Stimulated activated CD8-positive, alpha-beta memory T cell treated with anti-CD3 and anti-CD28 coated beads, Interleukin-2, amount 100 ng/mL, for 48 hours (primary cell): Measurements from ENCODE around the gene FBXO47.
A peak's percentile ranks its signal among the peaks of the same experiment; 100 is the strongest.

Source experiments
- DNase-seq, 2 donors: peaks; one replicate each; pipeline ENCODE4 v3.0.0-alpha.2; 2020; ENCODE audit warnings: low read depth in 2 of 2

Gene FBXO47

DNA sequence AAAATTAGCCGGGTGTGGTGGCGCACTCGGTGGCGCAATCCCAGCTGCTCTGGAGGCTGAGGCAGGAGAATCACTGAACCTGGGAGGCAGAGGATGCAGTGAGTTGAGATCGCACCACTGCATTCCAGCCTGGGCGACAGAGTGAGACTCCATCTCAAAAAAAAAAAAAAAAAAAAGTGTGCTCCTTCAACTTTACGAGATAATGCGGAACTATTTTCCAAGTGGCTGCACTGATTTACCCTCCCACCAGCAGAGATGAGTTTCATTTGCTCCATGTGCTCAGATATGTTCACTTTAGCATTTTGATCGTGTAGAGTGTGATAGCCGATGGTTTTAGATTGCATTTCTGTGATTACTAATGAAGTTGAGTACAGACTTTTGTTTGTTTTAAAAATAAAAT, 61.8 kb downstream of the FBXO47 start:
- no peak for DNase-seq

DNA sequence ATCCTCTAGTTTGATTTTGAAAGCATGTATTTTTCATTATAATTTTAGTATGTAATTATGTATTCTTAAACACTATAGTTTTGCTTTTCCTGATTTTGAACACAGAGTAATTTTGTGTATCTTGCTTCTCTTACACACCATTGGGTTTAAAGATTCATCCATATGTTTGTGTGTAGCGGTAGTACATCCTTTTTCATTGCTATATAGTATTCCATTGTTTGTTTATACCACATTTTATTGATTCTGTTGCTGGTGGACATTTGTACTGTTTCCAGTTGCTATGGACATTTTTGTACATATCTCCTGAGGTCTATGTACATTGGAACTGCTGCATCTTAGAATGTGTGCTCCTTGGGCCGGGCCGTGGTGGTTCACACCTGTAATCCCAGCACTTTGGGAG, 62.3 kb downstream of the FBXO47 start:
- DNase-seq, result no peak

DNA sequence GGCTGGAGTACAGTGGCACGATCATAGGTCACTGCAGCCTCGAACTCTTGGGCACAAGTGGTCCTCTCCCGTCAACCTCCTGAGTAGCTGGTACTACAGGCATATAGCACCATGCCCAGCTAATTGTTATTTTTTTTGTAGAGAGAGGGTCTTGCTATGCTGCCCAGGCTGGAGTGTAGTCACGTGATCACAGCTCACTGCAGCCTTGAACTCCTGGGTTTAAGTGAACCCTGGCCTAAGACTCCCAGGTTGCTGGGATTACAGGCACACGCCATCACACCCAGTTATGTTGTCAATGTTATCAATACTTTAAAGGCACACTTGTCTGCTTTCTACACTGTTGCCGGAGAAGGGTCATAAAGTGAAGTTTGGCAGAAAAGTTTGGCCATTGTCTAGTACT, 63.8 kb downstream of the FBXO47 start:
- no peak for DNase-seq

DNA sequence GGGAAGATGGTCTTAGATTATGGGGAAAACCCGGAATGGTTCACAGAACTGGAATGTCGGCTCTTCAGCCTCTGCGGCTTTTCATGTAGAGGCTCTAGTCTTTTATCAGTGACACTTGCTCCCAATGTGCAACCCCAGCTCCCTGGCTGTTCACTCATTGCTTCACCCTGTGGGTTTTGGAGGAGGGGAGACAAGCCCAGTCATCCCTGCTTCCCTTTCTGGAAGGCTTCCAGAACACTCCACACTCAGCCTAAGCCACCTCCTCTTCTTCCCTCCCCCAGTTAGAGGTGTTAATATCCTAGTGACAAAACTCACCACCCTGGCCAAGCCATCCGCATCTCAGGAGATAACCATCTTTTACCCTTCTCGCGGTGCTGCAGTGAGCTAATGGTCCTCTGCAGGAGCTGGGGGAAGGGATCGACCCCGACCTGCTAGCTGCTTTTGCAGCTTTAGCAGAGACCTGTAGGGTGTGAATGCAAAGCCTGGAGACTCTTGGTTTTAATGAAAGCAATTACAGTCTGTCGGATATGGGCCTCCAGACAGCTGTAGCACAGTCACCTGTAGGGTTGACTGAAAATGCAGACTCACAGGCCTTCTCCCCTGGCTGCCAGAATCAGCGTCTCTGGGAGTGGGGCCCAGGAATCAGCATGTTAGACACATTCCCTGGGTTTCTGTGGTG, 66.1 kb downstream of the FBXO47 start:
- no peak for DNase-seq

DNA sequence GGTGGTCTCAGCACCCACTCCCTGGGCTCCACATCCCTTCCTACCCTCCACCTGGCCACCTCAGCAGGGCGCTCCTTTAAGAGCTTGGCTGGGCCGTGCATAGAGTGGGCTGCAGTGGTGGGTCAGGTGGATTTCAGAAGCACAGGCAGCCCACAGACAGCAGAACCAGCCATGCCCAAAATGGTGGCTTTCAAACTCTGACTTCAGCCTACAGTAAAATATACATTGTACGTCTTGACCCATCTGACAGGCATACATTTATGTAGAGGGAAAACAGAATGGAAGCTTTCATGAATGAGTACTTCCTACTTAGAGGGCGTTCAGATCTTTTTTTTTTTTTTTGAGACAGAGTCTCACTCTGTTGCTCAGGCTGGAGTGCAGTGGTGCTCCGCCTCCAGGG, 67.8 kb downstream of the FBXO47 start:
- no peak for DNase-seq

DNA sequence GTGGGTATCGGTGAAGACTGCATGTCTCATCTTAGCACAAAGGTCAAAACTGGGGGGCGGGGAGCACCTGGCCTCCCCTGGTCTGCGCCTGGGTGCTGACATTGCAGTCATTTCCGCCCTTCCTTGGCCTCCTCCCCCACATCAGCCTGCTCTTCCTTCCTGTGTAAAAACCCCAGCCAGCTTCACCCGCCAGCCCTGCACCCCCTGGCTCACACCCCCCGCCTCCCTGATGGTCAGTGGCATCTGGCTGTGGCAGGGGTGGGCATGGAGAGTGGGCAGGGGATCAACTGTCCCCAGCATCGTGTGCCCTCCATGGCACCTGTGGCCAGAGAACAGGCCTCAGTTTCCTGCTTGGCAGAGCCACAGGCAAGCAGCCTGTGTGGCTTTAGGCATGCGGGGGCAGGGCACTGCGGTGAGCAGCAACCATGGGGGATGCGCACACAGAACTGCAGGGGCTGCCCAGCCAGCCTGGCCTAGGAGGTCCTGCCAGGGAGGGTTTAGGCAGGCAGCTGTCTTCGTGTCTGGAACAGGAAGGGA, 68.3 kb downstream of the FBXO47 start:
- DNase-seq, result peak; percentile 85

DNA sequence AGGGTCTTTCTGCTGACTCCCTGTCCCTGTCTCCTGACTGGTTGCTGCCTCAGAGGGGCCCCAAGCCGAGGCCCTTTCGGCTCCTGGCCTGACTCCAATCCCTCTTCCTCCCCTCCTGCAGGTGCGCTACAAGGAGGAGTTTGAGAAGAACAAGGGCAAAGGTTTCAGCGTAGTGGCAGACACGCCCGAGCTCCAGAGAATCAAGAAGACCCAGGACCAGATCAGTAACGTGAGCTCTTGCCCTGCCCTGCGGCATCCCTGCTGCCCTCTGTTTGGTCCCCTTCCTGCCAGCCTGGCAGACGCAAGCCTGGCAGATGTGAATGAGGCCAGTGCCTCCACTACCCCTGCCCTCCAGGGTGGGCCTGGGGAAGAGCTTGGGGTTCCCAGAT, 68.9 kb downstream of the FBXO47 start:
- DNase-seq, result no peak

DNA sequence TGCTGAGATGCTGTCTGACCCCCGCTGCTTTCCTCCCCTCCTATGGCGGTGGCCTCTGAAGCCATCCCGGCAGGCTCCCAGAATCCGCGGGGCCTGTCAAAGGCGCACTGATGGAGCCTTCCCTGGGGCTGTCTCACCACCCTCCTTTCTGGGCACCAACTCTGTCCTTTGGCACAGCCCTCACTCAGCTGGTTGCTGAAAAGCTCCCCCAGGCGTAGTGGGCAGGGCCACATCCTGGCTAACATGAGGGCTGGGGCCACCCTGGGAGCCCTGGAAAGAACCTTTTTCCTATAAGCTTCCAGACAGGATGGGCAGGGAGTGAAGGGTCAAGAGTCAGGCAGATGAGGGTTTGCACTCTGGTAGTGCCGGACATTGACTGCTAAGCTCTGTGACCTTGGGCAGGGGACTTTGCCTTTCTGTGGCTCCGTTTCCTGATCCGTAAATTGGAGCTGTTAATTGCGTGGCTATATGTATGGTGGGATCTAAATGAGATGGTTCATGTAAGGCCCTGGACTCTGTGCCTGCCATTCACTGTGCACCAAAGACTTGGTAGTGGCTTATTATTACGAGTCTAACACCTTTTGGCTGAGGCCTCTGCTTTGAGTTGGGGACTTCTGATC, 69.4 kb downstream of the FBXO47 start:
- no peak for DNase-seq

DNA sequence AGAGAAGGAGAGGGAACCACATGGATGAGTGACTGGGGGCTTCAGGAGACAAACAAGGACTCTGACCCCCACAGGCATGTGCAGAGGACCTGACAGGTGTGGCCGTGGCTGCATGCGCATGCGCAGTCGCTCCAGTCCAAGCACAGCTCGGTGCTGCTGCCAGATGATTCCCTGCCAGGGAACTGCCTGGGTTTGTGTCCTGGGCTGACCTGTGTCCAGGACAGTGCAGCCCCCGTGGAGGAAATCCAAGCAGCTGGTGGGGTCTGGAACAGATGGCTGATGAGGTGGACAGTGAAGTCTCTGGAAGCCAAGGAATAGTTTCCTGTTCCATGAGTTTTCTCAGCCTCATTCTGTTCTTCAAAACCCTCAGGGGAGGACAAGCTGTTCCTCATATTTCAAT, 70.0 kb downstream of the FBXO47 start:
- no peak for DNase-seq

DNA sequence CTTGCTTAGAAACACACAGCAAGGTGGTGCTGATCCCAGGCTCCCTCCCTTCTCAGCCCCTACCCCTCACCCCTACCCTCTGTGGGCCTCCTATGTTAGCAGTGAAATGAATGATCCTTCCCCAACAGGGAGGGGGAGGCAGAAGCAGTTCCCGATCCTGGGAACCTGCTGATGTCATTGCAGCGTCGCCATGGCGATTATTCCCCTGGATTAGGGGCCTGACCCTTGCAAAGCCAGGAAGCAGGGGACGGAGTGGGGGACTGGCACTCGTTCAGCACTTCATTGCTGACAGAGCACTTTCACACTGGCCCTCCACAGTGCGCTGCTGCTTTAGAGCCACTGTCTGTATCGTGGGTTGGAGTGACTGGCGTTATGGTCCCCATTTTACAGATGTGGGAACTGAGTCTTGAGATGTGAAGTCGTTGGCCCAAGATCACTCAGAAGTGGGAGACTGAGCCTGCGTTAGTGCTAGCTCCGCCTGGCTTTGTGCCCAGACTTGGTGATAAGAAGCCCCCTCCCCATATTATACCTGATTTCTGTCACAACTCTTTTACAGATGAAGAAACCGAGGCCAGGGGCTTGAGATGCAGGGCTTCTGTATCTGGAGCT, 70.8 kb downstream of the FBXO47 start:
- DNase-seq, result no peak

DNA sequence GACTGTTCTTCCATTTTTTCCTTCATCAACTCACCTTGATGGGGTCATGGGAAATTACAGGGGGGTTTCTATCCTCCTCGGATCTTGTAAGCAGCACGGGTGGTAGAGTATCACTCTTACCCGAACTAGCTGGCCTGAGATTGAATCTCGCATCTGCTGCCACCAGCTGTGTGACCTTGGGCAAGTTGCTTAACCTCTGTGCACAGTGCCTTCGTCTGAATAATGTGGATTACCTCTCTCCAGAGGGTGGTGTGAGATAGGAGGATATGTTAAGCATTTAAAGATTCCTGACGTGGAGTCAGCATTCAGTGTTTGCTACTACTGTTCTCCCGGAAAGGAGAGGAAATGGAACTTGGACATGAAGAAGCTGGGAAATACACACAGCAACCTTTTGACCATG, 72.9 kb downstream of the FBXO47 start:
- no peak for DNase-seq

DNA sequence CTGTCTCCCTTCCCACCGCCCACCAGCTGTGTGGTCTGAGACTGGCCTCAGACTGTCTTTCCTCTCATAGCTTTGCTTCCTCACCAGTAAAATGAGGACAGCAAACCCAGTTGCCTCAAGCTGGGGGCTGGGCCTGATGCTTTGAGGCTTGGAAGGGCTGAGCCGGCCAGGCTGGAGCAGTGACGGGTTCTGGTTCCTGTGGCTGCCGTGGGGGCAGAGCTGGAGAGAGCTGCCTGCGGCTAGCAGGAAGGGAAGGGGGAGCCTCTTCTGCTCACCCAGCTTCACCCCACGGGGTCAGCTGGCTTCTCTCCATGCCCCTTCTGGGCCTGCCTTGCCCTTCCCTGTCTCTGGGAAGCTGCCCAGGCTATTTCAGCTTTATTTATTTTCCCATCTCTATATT, 73.6 kb downstream of the FBXO47 start:
- DNase-seq, result peak in 1 of 2 donors; percentile 40

DNA sequence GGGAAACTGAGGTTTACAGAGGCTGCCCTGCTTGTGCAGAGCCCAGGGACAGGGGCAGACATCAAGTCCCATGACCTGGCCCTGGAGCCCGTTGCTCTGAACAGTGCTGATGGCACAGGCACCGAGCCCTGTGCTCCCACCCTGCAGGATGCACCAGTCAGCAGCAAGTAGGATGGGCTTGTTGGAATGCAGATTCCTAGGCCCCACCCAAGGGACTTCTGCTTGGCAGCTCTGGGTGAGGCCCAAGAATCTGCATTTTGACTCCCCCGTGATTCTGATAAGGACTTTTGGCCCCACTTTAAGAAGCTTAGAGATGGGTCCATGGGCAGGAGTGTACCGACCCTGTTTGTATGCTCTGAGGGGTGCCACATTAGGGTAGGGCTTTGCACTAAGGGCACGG, 74.1 kb downstream of the FBXO47 start:
- DNase-seq, result no peak

DNA sequence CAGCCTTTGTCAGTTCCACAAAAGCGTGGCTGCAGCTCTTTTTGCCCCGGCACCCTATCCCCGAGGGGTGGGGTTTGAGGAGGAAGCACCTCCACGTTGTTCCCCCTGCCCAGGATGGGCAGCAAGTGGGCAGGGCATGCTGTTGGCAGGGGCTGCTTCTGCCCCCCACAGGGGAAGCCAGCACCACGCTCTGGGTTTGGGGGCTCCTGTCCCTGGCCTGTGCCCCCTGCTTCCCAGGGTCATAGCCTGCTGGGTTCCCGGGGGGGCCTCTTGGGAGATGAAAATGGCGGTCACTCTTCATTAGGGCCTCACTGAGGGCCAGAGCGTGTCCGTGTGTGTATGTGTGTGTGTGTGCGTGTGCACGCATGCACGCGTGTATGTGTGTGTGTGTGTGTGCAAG, 74.6 kb downstream of the FBXO47 start:
- DNase-seq, result no peak

DNA sequence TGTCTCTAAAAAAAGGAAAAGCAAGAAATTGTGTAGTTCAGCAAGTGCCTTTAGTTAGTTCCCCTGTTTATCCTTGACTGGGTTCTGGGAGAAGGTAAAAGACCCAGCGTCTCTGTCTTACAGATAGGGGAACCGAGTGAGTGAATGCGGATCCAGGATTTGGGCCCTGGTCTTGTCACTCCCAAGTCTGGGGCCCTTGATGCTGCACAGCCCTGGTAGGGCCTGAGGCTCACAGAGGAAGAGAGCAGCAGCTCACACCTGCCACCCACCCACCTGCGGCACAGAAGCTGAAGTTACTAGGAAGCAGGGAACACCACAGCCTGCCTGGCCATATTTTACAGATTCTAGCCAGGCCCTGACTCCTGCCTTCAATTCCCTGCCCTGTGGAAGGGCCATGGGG, 75.1 kb downstream of the FBXO47 start:
- no peak for DNase-seq

DNA sequence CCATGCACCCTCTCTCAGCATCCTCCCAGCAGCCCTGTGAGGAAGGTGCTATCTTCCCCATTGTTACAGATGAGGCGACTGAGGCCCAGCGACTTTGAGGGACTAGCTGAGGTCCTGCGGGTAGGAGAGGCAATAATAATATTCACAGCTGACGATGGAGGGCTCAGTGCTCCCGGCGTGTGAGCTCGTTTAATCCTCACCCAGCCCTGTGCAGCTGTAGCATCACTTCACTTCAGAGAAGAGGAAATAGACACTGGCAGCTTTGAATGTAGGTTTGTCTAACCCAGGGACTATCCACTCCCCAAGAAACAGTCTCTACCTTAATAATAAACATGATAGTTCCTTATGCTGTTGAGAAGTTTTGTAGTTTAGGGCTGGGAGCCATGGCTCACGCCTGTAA, 75.8 kb downstream of the FBXO47 start:
- DNase-seq, result no peak

DNA sequence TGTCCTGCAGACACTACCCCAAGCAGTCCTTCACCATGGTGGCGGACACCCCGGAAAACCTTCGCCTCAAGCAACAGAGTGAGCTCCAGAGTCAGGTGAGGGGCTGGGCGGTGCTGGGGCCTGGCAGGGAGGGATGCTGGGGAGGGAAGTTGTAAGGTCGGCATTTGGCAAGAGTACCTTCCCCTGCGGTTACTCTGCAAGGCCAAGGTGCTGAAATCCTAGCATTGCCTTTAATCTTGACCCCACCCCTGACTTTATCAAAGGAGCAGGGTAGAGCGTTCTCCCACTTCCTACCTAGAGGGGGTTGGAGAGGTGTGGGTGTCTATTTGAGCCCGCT, 76.8 kb downstream of the FBXO47 start:
- DNase-seq, result no peak

DNA sequence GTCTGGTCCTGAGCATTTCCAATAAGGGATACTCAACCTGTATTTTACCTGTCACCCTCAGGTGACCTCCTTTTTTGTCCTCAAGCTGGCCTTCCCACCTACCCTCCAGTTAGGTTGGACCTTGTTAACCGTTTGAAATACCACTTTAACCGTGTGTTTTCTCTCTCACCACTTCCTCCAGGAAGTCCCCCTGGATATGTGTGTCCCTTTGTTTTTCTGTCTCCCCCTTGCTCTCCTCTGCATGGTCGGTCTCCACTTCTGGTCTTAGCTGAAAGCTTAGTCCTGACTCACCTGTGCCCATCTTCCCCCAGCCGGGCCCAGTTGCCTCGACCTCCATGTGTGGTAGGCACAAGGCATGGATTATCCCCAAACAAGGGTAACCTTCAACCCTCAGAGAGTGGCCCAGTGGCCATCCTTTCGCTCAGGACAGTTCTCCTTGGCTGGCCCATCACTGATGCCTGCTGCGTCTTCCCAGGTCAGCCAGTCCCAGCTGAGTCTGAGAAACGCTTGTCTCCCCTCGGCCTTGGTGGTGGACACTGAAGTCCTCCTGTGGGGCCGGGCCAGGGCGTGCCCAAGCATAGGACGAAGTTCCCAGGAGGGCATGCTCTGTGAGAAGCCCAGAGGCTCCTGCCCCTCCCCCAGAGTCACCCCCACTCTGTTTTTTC, 77.3 kb downstream of the FBXO47 start:
- DNase-seq, result no peak

DNA sequence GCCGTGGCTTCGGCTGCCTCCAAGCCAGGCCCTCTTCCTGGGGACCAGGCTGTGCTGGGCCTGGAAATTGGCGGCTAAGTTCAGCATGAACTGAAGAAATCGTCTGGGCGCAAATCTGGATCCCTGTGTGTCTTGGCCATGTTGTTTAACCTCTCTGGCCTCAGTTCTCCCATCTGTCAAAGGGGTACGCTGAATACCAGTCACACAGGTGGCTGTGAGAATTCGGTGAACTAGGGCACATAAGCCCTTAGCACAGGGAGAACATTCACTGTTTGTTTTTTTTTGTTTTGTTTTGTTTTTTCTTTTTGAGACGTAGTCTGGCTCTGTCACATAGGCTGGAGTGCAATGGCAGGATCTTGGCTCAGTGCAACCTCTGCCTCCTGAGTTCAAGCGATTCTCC, 78.4 kb downstream of the FBXO47 start:
- no peak for DNase-seq

DNA sequence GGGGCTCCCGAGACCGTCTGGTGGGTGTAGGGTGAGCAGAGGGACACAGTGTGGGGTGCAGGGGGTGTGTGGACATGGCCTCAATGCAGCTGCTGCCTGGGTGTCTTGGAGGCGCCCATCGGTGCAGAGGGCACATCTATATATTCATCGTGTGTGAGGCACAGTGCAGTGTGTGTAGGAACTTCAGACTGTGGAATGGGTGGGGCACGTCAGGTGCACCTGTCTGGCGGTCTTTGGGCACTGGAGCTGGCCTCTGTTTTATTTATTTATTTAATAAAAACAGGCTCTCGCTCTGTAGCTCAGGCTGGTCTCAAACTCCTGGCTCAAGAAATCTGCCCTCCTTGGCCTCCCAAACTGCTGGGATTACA, 80.6 kb downstream of the FBXO47 start:
- no peak for DNase-seq
